GM18507 (cell line): ENCODE measurements around the gene SLC39A12.
"Not testable (repeated sequence)": the region's sequence is repeated elsewhere in the genome, so short reads cannot be mapped to it uniquely, and the experiment has no call there.

ENCODE experiments used
- DNase-seq: peaks from one replicate; pipeline ENCODE4 v3.0.0; 2011; ENCODE audit warnings: low read depth; ENCODE audit not compliant: insufficient read length; ENCODE audit errors: extremely low spot score
- FAIRE-seq: peaks from 2 replicates; lab custom pipeline; 2011; peaks lifted over from hg19 to GRCh38; lab: Jason Lieb, UNC

SLC39A12 gene

DNA sequence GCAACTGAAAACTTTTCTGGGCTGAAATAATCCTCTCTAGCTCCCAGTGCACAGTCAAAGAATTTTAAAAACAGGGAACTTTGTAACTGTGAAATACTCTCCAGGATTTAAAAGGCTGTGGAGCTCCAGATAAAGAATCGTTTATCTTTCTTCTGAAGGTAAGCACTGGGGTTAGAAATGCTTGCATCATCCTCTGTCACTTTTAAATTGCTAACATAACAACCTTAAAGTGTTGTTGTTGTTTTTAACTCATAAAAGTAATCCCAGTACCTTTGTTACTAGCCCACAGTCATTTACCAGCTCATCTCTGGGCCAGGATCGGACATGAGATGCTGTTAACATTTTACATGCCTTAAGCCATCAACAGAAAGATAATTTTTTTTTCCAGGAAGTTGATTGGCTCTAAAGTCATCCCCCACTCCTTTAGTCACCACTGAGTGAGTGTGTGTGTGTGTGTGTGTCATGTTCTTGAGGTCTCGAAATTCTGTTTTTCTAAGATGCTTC, at the start of gene SLC39A12:
TSS of gene SLC39A12 (plus strand) at position 51 of the 504 bp plus-strand sequence. CDS start 1,359 bp downstream, outside the sequence.
- FAIRE-seq (no peak), DNase-seq (no peak)

DNA sequence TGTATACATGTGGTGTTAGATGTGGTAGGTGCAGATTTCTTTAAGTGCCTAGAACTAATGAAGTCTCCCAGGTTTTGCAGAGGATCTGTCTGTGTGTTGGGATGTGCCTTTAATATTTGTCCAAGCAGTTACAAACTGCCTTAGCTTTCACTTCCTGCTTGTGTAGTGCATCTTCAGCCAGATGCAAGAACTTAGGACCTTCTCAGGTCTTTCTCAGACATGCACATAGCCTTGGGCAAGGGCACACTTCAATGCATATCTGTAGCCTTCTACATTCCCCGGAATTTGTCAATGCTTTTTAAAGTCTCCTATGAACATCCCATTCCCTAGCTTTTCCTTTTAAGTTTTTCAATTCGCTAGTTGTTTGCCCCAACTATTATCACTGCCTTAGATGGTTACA, 47.2 kb upstream of the SLC39A12 start:
- FAIRE-seq: no peak
- no peak for DNase-seq

DNA sequence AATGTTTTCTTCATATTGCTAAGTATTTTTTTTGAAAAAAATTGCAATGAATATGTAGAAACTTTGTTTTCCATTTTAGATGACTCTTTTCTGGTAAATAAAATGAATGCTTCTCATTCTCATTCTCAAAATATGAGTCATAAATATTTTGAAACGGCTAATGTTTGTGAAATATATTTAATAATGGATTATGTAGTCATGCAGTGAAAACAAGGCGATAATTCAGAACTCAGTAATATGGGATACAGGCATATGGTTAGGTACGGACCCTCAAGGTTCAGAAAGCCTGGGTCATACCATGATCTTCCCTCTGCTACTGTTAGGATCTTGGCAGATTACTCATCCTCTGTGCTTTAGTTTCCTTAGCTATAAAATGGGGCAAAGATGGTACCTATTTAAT, 46.2 kb upstream of the SLC39A12 start:
- FAIRE-seq (no peak), DNase-seq (no peak)

DNA sequence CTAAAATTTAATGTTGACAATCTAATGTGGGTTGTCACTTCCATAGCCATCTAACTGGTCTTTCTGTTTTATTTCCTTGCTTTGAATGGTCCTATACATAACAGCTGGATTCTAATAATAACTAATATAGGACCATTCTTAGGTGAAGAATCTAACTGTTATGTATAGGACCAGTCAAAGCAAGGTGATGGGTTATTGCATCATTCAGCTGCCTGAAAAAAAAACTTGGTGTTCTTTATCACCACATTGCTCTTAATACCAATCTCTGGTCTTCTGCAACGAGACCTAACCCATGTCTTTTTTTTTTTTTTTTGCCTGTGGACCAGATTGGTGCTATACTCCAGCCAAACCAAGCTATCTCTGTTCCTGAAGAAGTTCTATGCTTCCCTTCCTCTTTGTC, 45.7 kb upstream of the SLC39A12 start:
- peak; percentile 18 for FAIRE-seq
- DNase-seq: no peak

DNA sequence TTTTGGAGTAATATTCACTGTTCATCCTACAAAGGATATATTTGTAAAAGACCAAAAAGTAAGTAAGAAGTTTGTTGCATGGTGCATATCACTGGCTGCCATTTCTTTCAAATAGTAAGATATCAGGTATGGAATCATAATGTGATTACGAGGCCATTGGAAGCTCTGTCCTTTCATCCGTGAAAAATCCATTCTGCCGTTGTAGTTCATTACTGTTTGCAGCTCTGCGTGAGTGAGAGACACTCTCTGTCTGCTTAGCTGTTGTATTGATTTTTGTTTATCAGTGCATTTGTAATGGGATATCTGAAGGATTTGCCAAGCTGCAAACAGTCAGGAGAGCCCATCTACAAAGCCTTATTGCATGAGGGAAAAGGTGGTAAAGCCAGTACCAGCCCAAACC, 44.1 kb upstream of the SLC39A12 start:
- no peak for FAIRE-seq

DNA sequence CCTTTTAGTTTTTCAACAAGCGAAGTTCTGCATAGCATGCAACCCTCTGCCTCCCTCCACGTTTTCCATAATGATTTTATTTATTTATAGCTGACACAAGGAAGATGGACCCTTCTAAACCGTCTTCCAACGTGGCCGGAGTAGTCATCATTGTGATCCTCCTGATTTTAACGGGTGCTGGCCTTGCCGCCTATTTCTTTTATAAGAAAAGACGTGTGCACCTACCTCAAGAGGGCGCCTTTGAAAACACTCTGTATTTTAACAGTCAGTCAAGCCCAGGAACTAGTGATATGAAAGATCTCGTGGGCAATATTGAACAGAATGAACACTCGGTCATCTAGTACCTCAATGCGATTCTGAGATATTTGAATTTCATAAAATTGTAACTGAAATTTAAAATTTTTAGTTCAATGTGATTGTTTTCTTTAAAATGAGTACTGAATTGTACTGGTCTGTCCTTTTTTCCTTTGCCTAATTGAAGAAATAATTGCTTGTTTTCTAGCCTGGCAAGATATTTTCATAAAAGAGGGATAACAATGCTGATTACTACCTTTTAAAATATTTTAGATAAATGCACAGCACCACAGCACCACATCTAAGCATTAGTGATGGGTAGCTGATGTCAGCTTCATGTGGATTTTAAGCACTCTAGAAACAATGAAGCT, 41.5 kb upstream of the SLC39A12 start:
- no peak for DNase-seq
- peak; percentile 82 for FAIRE-seq

More for the DNA sequence above, 44.1 kb upstream of the SLC39A12 start:
- DNase-seq: no peak

DNA sequence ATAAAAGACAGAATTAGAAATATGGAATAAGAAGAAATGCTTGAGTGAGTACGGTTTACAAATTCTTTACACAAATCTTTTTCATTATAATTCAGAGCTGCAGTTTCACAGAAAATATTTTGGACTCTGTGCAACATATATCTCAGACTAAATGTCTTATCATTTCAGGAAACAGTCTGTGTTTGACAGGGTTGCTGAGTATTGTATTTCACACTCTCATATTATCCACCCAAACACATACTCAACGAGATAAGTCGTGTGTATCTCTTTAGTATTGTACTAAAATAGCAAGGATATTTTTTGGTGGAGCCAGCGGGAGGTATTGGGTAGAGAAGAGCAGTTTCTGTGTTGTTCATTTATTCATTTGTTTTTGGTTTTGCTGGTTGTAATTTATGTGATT, 39.0 kb upstream of the SLC39A12 start:
- no peak for DNase-seq
- no peak for FAIRE-seq

DNA sequence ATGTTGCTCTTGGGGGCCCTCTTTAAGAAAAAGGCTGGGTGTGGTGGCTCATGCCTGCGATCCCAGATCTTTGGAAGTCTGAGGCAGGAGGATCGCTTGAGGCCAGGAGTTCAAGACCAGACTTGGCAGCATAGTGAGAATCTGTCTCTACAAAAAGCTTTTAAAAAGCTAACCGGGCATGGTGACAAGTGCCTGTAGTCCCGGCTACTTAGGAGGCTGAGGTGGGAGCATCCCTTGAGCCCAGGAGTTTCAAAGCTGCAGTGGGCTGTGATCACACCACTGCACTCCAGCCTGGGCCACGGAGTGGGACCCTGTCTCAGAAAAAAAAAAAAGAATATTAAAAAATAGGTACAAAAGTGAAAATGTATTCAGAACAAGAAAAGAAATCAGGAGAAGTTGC, 38.1 kb upstream of the SLC39A12 start:
- FAIRE-seq: no peak
- no peak for DNase-seq

DNA sequence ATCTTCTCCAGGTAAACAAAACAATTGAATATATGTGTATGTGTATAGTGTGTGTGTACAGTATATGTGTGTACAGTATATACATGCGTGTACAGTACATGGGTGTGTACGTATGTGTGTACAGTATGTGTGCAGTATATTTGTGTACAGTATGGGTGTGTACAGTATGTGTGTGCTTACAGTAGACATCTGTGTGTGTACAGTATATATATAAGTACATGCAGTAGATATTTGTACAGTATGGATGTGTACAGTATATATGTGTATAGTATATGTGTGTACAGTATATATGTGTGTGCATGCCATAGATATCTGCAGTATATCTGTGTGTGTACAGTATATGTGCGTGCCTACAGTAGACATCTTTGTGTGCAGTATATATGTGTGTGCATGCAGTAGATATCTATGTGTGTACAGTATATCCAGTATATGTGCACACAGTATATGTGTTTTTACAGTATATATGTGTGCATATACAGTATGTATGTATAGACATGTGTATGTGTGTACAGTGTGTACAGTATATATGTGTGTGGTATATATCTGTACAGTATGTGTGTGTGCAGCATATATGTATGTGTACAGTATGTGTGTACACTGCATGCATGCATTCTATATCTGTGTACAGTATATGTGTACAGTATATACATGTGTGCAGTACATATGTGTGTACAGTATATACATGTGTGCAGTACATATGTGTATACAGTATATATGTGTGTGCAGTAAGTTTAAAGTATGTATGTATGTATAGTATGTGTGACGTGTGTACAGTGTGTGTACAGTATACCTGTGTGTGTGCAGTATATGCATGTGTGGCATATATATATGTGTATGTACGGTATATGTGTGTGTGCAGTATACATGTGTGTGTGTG, 37.3 kb upstream of the SLC39A12 start:
- FAIRE-seq (no peak), DNase-seq (no peak)

DNA sequence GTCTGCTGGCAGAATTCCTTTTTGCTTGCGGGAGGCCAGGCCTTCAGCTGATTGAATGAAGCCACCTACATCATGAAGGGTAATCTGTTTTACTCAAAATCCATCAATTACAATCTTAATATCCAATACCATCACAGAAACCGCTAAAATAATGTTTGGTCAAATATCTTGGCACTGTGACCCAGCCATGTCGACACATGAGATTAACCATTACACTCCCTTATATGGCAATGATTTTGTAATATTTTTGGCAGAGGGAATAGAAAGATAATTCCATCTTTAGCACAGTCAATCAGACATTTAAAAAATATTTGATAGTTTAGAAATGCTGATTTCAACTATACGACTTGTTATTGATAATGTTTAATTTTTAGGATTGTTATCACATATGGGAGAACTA, 36.5 kb upstream of the SLC39A12 start:
- DNase-seq: no peak
- FAIRE-seq: no peak

DNA sequence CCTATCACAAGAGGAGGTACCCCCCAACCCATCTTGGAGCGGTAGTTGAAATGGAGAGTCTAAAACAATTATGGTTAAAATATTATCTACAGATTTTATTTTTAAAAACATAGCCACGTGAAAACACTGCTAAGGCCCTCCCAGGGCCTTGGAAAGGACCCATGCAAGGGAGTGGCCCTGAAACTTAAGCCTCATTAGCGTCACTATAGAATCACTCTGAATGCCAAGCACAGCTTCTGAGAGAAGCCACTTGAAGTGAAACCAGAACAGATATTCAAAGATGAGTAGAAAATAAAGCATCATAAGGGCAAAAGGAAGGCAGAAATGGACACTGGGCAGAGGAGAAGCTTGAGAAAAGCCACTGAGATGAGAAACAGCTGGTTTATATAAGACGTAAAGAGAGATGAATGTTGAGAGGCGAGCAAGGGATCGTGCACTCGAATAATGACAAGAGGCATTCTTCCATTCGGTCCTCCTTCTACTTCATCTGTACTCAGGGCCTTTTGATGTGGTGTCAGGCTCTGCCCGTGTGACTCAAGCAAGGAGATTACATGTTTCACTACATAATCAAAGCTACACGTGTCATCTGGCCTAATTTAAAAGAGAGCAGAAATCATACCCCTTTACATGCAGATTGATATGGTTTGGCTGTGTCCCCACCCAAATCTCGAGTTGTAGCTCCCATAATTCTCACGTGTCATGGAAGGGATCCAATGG, 33.4 kb upstream of the SLC39A12 start:
- DNase-seq: no peak
- FAIRE-seq: no peak

DNA sequence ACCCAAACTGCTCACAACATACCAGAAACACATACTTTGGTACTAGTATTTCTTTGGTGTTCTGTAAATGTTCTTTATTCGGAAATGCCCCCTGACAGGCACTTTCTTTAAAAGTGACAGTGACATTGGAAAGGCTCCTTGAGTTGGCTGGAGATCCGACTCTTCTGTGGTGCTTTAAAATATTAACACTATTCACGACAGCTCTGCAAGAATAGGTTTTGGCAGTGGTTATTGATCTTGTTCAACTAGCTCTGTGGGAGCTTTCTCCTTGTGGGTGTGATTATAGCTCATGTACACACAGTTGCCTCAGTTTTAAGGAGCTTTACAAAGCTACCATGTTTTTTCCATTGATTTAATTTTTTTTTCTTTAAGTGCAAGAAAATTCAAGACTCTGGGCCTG, 30.3 kb upstream of the SLC39A12 start:
- FAIRE-seq (no peak), DNase-seq (no peak)

DNA sequence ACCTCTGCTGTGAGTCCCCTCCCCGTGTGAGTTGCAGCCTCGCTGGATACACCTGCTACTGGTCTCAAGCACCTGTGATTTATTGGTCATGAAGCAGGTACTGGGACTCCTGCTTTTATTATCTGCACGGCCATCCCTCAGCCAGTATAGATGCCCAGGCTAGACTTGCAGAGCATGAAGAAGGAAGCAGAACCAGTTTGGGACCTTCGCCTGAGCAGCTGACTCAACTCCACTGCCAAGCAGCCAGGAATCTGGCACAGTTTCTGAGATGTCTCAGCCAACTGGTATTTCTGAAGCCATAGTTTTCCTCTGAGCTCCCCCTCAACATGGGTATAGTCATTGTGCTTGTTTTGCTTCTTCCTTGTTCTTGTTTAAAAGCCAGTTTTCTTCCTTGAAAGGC, 28.0 kb upstream of the SLC39A12 start:
- DNase-seq (no peak), FAIRE-seq (no peak)

DNA sequence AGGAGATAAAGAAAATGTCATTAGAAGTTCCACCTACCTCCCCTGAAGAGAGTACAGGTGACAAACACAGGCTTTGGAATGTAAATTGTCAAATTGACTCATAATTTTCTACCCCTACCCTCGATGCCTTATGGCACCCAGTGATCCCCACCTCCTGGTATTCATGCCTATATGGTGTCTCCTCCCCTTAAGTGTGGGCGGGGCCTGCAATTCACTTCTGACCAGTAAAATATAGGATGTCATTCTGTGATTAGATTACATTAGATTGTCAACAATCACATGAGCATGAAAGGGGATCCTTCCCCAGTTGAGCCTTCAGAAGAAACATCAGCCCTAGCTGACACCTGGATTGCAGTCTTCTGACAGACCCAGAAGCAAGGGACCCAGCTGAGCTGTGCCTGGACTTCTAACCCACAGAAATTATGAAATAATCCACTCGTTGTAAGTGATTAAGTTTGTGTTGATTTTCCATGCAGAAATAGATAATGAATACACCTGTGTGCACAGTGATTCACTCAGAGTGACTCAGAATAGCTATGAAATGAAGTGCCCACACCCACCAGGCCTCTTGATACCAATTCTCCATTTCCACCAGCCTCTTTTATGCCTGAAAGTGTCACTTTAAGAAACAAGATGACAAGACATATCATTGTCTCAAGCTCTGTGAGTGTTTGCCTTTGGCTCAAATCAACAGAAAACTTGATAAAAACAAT, 8.5 kb upstream of the SLC39A12 start:
- DNase-seq: no peak

DNA sequence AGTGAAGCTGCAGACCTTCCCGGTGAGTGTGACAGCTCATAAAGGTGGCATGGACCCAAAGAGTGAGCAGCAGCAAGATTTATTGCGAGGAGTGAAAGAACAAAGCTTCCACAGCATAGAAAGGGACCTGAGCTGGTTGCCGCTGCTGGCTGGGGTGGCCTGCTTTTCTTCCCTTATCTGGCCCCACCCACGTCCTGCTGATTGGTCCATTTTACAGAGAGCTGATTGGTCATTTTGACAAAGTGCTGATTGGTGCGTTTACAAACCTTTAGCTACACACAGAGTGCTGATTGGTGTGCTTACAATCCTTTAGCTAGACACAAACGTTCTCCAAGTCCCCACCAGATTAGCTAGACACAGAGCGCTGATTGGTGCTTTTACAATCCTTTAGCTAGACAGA, 1.4 kb upstream of the SLC39A12 start:
- not testable (repeated sequence) for FAIRE-seq, DNase-seq

More for the DNA sequence above, 8.5 kb upstream of the SLC39A12 start:
- no peak for FAIRE-seq

DNA sequence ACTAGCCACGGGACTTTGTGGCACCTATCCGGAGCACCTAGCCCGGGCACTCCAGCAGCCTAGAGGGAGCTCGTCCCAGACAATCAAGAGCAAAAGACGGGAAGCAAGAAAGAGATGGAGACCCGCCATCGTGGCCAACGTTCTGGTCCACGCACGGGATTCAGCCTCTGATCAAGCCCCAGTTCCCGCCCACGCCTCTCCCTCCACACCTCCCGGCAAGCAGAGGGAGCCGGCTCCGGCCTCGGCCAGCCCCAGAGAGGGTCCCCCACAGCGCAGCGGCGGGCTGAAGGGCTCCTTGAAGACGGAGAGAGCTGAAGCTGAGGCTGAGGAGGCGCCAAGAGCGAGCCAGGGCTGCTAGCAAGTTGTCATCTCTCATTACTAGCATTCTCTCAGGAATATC, 992 bp upstream of the SLC39A12 start:
- DNase-seq (no peak), FAIRE-seq (no peak)

DNA sequence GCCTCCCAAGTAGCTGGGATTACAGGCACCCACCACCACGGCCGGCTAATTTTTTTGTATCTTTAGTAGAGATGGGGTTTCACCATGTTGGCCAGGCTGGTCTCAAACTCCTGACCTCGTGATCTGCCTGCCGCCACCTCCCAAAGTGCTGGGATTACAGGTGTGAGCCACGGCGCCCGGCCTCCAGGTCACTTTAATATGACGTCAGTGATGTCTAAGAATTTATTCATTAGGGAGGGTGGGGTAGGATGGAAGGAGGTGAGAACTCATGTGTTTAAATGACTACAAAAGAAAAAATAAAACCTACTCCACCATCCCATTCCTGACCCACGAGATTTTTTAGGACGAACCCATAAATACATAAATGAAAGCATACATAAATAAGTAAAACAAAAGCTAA, 2.7 kb downstream of the SLC39A12 start:
- FAIRE-seq, DNase-seq: not testable (repeated sequence)

DNA sequence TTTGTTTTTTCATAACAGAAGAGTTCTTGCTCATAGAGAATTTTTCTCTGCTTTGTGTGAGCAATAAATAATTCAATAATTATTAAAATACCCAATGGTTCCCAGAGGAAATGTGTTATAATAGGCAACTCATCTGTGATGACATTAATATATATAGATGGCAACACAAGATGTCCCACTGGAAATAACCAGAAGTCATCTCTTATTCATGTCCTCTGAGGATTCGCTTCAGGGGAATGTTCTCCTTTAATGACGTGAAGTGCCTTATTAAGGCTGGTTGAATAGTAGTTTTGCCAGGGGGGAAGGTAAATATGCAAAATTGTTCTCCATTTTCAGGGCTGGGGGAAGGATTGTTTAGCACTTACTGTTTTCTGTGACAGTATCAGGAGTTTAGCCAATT, 3.1 kb downstream of the SLC39A12 start:
- DNase-seq (no peak), FAIRE-seq (no peak)

DNA sequence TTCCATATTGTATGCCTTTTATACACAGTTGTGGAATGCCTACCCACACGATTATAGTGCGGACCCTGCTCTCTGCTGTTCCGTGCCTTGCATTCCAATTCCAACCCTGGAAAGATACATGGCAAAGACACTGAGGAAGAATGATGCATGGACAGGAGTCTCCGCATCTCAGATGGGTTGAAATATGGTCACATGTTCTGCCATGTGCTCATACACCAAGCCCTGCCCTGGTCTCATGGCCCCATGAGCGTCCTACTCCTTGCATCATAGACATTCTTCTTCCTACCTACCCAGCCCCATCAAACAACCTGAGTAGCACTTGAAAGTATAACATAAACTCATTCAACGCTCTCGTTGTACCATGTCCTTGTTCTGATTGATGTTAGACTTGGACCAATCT, 6.3 kb downstream of the SLC39A12 start:
- DNase-seq: no peak
- FAIRE-seq: no peak
